IPS-15b (cell line): ENCODE measurements around the gene ATP10A.

ENCODE experiments used
- H3K27me3 ChIP-seq: one replicate; pipeline ENCODE4 v1.6.1; 2013; ENCODE audit warnings: low read length; ENCODE audit not compliant: control insufficient read depth, insufficient read depth
- H3K36me3 ChIP-seq: one replicate; pipeline ENCODE4 v1.6.1; 2013; ENCODE audit warnings: low read length; ENCODE audit not compliant: control insufficient read depth, insufficient read depth
- H3K4me1 ChIP-seq: one replicate; pipeline ENCODE4 v1.6.1; 2013; ENCODE audit warnings: mild to moderate bottlenecking, low read length; ENCODE audit not compliant: control insufficient read depth, insufficient read depth
- H3K4me3 ChIP-seq: one replicate; pipeline ENCODE4 v1.5.1; 2013; ENCODE audit warnings: low read depth, low read length
- H3K9ac ChIP-seq: one replicate; pipeline ENCODE4 v1.6.1; 2013; ENCODE audit warnings: low read depth, mild to moderate bottlenecking, low read length
- H3K9me3 ChIP-seq: one replicate; pipeline ENCODE4 v1.6.1; 2013; ENCODE audit warnings: mild to moderate bottlenecking, low read length; ENCODE audit not compliant: control insufficient read depth, insufficient read depth

The ATP10A gene

DNA sequence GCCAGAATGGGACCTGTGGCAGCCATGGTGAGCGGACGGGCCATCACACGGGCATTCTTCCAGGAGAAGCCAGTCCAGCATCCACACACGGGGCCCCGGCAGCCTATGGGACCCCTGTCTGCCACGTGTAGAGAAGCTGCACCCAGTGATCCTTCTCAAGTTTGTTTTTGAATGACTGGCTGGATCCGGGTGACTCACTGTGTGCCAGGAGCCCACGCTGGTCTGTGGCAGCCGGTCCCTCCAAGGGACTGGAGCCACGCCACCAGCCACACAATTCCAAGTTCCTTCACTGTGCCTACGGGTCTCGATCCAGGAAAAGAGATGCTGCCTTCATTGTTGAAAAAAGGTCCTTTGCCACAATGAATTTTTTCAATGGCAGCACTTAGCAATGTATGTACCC is 58.1 kb downstream of the ATP10A start:
- peaks cover 6% of the 10 kb centered on the region for H3K4me1 ChIP-seq
- no peaks in the 10 kb centered on the region for H3K27me3 ChIP-seq
- no peak overlapping the region for H3K9ac ChIP-seq

GRCh38 chr15:25804451-25804850 is 58.7 kb downstream of the ATP10A start:
- H3K4me1 ChIP-seq = peaks cover 8% of the 10 kb centered on the region
- H3K27me3 ChIP-seq = no peaks in the 10 kb centered on the region
- H3K9me3 ChIP-seq = no peaks in the 10 kb centered on the region
- H3K4me3 ChIP-seq = no peak overlapping the region
- H3K36me3 ChIP-seq = no peaks in the 10 kb centered on the region
- no peak overlapping the region for H3K9ac ChIP-seq

More for the DNA sequence above, 58.1 kb downstream of the ATP10A start:
- H3K4me3 ChIP-seq = no peak overlapping the region
- no peaks in the 10 kb centered on the region for H3K9me3 ChIP-seq
- H3K36me3 ChIP-seq = no peaks in the 10 kb centered on the region

GRCh38 chr15:25803541-25803940 is 59.6 kb downstream of the ATP10A start:
- Histone ChIP-seq H3K4me3 (no peak overlapping the region), H3K4me1 (peaks cover 8% of the 10 kb centered on the region), H3K27me3 (no peaks in the 10 kb centered on the region), H3K9ac (no peak overlapping the region), H3K9me3 (no peaks in the 10 kb centered on the region), H3K36me3 (no peaks in the 10 kb centered on the region)

DNA sequence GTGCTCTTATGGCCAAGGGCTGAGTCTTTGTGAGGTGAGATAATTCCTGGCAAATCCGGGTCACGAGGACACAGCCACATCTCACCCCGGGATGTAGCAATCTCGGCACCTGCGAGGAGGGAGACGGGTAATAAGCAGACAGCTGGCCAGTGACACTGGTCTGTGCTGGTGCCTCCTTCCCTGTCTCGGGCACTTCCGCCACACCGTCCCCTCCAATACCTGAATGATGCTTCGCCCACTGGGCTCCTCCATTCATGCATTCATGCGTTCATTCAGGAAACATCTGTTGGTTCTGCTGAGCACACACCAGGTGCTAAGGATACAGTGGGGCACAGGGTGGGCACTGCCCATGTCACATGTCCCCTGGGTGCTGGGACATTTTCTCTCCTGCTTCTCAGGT is 60.1 kb downstream of the ATP10A start:
- no peak overlapping the region for H3K9ac ChIP-seq
- H3K4me1 ChIP-seq = peaks cover 8% of the 10 kb centered on the region
- H3K9me3 ChIP-seq = no peaks in the 10 kb centered on the region
- H3K4me3 ChIP-seq = no peak overlapping the region
- H3K36me3 ChIP-seq = no peaks in the 10 kb centered on the region
- H3K27me3 ChIP-seq = no peaks in the 10 kb centered on the region

GRCh38 chr15:25802285-25802830 is 60.8 kb downstream of the ATP10A start:
- no peaks in the 10 kb centered on the region for H3K36me3 ChIP-seq
- peaks cover 8% of the 10 kb centered on the region for H3K4me1 ChIP-seq
- no peaks in the 10 kb centered on the region for H3K27me3 ChIP-seq
- no peaks in the 10 kb centered on the region for H3K9me3 ChIP-seq
- H3K9ac ChIP-seq = no peak overlapping the region
- no peak overlapping the region for H3K4me3 ChIP-seq

- Histone ChIP-seq H3K4me3 (no peak overlapping the region), H3K36me3 (no peaks in the 10 kb centered on the region), H3K27me3 (no peaks in the 10 kb centered on the region)
These were observed 61.4 kb downstream of the ATP10A start for GRCh38 chr15:25801586-25802284.

GRCh38 chr15:25800761-25801515 is 62.2 kb downstream of the ATP10A start:
- no peaks in the 10 kb centered on the region for H3K27me3 ChIP-seq
- H3K4me1 ChIP-seq = peaks cover 8% of the 10 kb centered on the region
- no peak overlapping the region for H3K4me3 ChIP-seq
- no peaks in the 10 kb centered on the region for H3K36me3 ChIP-seq
- H3K9me3 ChIP-seq = no peaks in the 10 kb centered on the region
- H3K9ac ChIP-seq = no peak overlapping the region

More at GRCh38 chr15:25801586-25802284, 61.4 kb downstream of the ATP10A start:
- H3K9ac ChIP-seq = no peak overlapping the region
- no peaks in the 10 kb centered on the region for H3K9me3 ChIP-seq
- peaks cover 8% of the 10 kb centered on the region for H3K4me1 ChIP-seq

DNA sequence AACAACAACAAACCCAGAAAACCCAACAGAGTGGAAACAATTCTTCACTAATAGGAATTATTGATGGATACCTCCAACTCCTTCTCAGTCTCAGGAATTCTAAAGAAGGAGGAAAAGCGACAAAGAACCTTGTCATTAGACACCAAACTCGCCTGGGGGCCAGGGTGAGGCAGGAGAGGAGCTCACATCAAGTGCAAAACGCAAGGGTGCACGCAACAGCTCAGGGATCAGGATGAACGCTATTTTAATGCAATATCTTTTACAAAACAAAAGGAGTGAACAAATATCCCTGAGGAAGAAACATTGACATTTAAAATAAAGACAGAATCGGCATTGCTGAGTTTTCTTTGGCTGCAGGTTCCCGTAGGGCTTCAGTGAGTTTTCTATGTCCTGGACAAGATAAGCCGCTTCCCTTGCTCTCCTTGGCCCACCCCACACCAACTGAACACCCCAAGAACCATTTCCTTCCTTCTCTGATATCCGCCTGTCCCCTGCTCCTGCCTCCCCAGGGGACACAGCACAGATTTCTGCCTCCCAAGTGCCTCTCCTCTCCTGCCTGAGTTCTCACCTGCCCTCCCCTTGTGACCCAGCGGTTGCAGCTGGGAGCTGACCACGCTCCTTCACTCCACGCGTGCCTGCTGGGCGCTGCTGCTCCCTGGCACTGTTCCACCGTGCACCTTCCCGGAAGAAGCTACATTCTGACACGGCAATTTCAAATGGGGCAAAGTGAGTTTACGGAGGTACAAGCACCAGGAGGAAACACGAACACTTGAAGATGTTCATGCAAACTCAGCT is 63.0 kb downstream of the ATP10A start:
- no peaks in the 10 kb centered on the region for H3K36me3 ChIP-seq
- no peaks in the 10 kb centered on the region for H3K9me3 ChIP-seq
- no peak overlapping the region for H3K4me3 ChIP-seq
- H3K27me3 ChIP-seq = no peaks in the 10 kb centered on the region
- peaks cover 8% of the 10 kb centered on the region for H3K4me1 ChIP-seq
- H3K9ac ChIP-seq = no peak overlapping the region

- peaks cover 8% of the 10 kb centered on the region for H3K4me1 ChIP-seq
- H3K27me3 ChIP-seq = no peaks in the 10 kb centered on the region
- no peaks in the 10 kb centered on the region for H3K36me3 ChIP-seq
- no peaks in the 10 kb centered on the region for H3K9me3 ChIP-seq
- no peak overlapping the region for H3K4me3 ChIP-seq
- no peak overlapping the region for H3K9ac ChIP-seq
These were observed 64.9 kb downstream of the ATP10A start for GRCh38 chr15:25797936-25798901.

DNA sequence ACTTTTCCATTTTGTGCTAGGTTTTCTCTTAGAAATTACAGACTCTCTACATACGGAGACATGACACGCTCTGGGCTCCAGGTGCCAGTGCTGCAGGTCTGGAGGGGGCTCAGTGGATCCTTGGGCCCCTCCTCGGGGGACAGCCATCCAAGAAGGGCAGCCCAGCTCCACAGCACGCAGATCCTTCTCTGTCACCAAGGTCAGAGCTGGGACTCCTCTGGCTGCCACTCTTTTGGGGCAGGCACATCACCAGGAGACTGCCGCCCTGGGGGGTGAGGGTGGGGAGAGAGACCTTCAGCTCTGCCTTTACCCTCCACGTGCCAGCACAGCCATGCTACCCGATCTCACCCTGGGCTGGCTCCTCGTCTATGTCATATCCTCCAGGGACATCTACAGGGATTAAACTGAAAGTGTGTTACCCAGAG is 65.6 kb downstream of the ATP10A start:
- Histone ChIP-seq H3K27me3 (no peaks in the 10 kb centered on the region), H3K9ac (no peak overlapping the region), H3K4me3 (no peak overlapping the region), H3K4me1 (peaks cover 8% of the 10 kb centered on the region), H3K36me3 (no peaks in the 10 kb centered on the region), H3K9me3 (no peaks in the 10 kb centered on the region)

DNA sequence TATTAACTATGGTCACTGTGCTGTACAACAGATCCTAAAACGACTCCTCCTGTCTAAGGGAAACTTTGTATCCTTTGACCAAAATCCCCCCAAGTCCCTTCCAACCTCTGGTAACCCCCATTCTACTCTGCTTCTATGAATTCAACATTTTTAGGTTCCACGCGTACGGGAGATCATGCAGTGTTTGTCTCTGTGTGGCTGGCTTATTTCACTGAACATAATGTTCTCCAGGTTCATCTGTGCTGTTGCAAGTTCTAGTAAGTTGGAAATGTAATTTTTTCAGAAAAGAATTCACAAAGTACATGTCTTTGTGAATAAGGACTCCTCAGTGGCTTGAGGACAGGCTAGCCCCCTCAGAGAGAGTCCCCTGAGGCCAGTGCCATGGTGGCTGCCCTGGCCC is 66.1 kb downstream of the ATP10A start:
- H3K9me3 ChIP-seq = no peaks in the 10 kb centered on the region
- no peak overlapping the region for H3K9ac ChIP-seq
- H3K4me3 ChIP-seq = no peak overlapping the region
- no peaks in the 10 kb centered on the region for H3K36me3 ChIP-seq
- H3K27me3 ChIP-seq = no peaks in the 10 kb centered on the region
- H3K4me1 ChIP-seq = peaks cover 8% of the 10 kb centered on the region
